Measurements from ENCODE around the gene GALNT1.
"Not testable (repeated sequence)": the region's sequence is repeated elsewhere in the genome, so short reads cannot be mapped to it uniquely, and the experiment has no call there.

GALNT1 gene

GRCh38 chr18:35581546-35581897 is at the start of gene GALNT1:
Gene GALNT1 (plus strand): TSS chr18:35581740. CDS start chr18:35654663, 72,923 bp downstream.
- no peak for DNase-seq (ENCODE audit: low read depth in 2 of 2)

GRCh38 chr18:35533916-35534405 is 47.6 kb upstream of the GALNT1 start:
- DNase-seq (ENCODE audit: low read depth in 2 of 2): no peak

GRCh38 chr18:35535297-35535696 is 46.2 kb upstream of the GALNT1 start:
- no peak for DNase-seq (ENCODE audit: low read depth in 2 of 2)

- DNase-seq (ENCODE audit: low read depth in 2 of 2): no peak
Observed at GRCh38 chr18:35542356-35542755, 39.2 kb upstream of the GALNT1 start.

GRCh38 chr18:35547008-35547605 is 34.4 kb upstream of the GALNT1 start:
- DNase-seq (ENCODE audit: low read depth in 2 of 2): no peak

GRCh38 chr18:35549564-35549963 is 32.0 kb upstream of the GALNT1 start:
- DNase-seq (ENCODE audit: low read depth in 2 of 2): no peak

DNA sequence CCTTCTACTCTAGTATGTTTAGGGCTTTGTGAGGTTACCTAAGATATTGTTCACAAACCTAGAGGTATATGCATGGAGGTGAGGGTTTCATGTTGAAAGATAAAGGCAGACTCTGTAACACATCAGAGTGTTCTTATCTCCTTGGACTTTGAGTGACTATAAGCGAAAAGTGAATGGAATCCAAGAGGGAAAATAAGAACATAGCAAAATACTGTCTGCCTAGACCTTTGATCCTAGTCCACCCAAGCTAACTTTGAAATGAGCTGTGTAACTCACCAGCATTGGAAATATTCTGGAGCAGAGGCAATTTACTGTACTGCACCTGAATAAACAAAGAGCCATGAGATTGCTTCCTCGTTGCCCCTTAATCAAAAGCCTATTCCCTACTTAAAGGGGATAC is 28.2 kb upstream of the GALNT1 start:
- DNase-seq (ENCODE audit: low read depth in 2 of 2): no peak

DNA sequence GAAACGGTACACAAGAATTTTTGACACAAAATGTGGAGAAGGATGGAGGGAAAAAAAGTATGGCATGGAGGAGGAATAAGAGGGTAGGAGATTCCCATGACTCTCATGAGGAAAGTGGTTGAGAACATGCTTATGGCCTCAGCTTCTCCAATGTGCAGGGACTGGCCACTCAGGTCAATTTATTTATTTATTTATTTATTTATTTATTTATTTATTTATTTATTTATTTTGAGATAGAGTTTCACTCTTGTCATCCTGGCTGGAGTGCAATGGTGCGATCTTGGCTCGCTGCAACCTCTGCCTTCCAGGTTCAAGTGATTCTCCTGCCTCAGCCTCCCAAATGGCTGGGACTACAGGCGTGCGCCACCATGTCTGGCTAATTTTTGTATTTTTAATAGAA is 26.0 kb upstream of the GALNT1 start:
- DNase-seq (ENCODE audit: low read depth in 2 of 2): not testable (repeated sequence)

DNA sequence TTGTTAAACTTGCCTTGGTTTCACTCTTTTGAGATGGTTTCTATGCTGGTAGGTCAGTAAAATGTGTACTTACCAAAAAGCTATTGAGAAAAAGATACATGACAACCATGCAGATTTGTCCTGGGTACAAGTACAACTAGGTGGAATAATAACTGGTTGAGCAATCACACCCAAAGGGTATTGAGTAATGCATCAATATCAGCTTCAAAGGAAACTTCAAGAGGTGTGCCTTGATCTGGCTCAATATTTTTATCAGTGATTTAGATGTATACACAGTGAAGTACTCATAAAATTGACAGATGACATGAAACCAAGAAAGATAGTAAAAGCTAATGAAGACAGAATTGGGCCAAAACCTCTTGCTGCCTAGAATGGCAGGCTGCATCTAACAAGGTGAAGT is 21.7 kb upstream of the GALNT1 start:
- DNase-seq (ENCODE audit: low read depth in 2 of 2): no peak

- DNase-seq (ENCODE audit: low read depth in 2 of 2): no peak
Observed at GRCh38 chr18:35564795-35565453, 16.6 kb upstream of the GALNT1 start.

DNA sequence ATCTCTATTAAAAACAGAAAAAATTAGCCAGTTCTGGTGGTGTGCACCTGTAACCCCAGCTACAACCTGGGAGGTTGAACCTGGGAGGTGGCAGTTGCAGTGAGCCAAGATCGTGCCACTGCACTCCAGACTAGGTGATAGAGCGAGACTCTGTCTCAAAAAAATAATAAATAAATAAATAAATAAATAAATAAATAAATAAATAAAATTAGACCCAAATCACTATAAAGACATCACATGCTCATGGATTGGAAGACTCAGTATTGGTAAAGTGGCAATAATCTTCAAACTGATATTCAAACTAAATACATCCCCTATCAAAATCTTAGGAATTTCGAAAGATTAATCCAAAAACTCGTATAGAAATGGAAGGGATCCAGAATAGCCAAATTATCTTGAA is 15.5 kb upstream of the GALNT1 start:
- no peak for DNase-seq (ENCODE audit: low read depth in 2 of 2)

DNA sequence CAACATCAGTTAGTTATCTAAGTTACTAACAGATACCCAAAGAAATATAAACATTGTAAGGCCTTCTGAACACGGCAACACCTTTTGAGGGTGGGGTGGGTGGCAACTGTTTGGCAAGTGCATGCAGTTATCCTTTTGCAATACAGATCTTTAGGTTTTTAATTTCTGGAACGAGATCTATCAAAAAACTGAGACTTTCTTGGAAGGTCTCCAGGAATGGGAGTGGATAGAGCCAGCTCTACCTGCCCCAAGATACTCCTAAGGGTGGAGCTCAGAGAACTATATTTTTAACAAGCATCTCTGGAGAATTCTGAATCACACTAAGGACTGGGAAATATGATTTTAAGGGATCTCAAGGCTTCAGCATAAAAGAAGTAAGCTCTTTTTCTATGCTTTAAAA is 11.4 kb upstream of the GALNT1 start:
- DNase-seq (ENCODE audit: low read depth in 2 of 2): no peak

DNA sequence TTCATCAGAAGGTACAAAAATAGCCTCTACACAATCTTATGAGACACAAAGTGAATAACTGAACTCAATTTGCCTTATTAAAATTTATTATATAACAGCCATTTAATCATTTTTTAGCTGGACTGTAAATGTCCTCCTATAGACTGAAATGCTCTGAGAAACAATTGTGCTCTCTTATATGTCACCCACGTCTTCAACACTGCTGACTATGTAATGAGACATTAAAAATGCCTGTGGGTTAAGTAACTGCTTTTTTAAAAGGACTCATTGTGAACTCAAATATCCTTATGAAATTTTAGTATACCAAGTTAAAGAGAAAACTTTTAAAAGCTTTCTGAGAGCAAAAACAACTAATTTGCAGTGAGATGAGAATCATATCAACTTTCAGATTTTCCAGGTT is 10.4 kb upstream of the GALNT1 start:
- DNase-seq (ENCODE audit: low read depth in 2 of 2): no peak

DNA sequence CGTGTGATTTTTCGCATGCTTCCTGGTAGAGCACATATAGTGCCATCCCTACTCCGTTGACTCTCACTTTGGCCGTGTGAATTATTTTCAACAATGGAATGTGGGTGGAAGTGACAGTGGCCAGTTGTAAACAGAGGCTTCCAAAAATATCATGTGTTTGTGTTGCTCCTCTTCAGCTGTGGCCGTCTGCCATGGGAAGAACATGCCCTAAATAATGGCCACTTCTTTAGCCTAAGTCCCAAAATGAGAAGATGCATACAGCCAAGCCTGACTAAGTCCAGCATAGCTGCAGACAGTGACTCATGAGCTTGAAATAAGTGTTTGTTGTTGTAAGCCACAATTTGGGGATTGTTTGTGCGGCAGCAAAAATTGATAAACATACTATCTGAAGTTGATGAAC is 8.9 kb upstream of the GALNT1 start:
- DNase-seq (ENCODE audit: low read depth in 2 of 2): no peak

GRCh38 chr18:35573531-35573930 is 8.0 kb upstream of the GALNT1 start:
- no peak for DNase-seq (ENCODE audit: low read depth in 2 of 2)

GRCh38 chr18:35576240-35576845 is 5.2 kb upstream of the GALNT1 start:
- not testable (repeated sequence) for DNase-seq (ENCODE audit: low read depth in 2 of 2)

GRCh38 chr18:35577045-35577848 is 4.3 kb upstream of the GALNT1 start:
- DNase-seq (ENCODE audit: low read depth in 2 of 2): no peak

DNA sequence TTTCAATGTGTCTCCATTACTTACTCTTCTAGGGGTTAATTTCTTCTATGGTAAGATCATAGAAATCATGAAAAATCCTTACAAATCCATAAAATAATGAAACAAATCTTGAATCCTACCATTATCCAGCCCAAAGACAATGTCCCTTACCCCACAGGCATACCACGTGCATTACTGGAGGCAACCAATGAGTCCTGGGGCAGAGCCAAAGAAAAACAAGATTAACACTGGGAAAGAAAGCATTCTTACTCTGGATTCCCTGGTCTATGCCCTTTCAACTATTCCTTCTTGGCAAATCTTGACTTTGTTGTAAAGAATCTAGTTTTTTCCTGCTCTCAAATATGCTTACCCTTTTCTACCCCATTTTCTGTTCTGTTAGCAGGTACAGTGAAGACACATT is 3.1 kb upstream of the GALNT1 start:
- DNase-seq (ENCODE audit: low read depth in 2 of 2): no peak

GRCh38 chr18:35578936-35579335 is 2.6 kb upstream of the GALNT1 start:
- DNase-seq (ENCODE audit: low read depth in 2 of 2): no peak

GRCh38 chr18:35580701-35581539 is 620 bp upstream of the GALNT1 start:
- peak; percentile 24 to 38 for DNase-seq (ENCODE audit: low read depth in 2 of 2)

GRCh38 chr18:35581898-35582641 is 530 bp downstream of the GALNT1 start:
- no peak for DNase-seq (ENCODE audit: low read depth in 2 of 2)
